CD4-positive, alpha-beta T cell treated with Interleukin-10 for 1 hour (primary cell): ENCODE data around the gene SEMA5A.

ENCODE experiments used
- DNase-seq: peaks from one replicate; pipeline ENCODE4 v3.0.0-alpha.2; 2020

The SEMA5A gene

GRCh38 chr5:9196403-9197227 is 349.3 kb downstream of the SEMA5A start:
- DNase-seq, result no peak

- DNase-seq, result no peak
Observed at GRCh38 chr5:9194509-9194908, 351.4 kb downstream of the SEMA5A start.

- DNase-seq, result no peak
Observed at GRCh38 chr5:9192266-9192665, 353.6 kb downstream of the SEMA5A start.

- DNase-seq, result no peak
Observed at GRCh38 chr5:9189681-9190080, 356.2 kb downstream of the SEMA5A start.

GRCh38 chr5:9188956-9189355 is 356.9 kb downstream of the SEMA5A start:
- no peak for DNase-seq

GRCh38 chr5:9188131-9188530 is 357.7 kb downstream of the SEMA5A start:
- no peak for DNase-seq

- no peak for DNase-seq
Observed at GRCh38 chr5:9187614-9188013, 358.3 kb downstream of the SEMA5A start.

- DNase-seq, result no peak
Observed at GRCh38 chr5:9186069-9186468, 359.8 kb downstream of the SEMA5A start.

GRCh38 chr5:9183992-9184391 is 361.9 kb downstream of the SEMA5A start:
- DNase-seq, result no peak

- no peak for DNase-seq
Observed at GRCh38 chr5:9182899-9183695, 362.8 kb downstream of the SEMA5A start.

GRCh38 chr5:9176641-9177040 is 369.2 kb downstream of the SEMA5A start:
- DNase-seq, result no peak

GRCh38 chr5:9174446-9174845 is 371.4 kb downstream of the SEMA5A start:
- DNase-seq, result no peak

- no peak for DNase-seq
Observed at GRCh38 chr5:9173281-9174048, 372.4 kb downstream of the SEMA5A start.

- no peak for DNase-seq
Observed at GRCh38 chr5:9170026-9170425, 375.8 kb downstream of the SEMA5A start.

- DNase-seq, result no peak
Observed at GRCh38 chr5:9169557-9169902, 376.3 kb downstream of the SEMA5A start.

- DNase-seq, result no peak
Observed at GRCh38 chr5:9168791-9169556, 376.9 kb downstream of the SEMA5A start.

- DNase-seq, result no peak
Observed at GRCh38 chr5:9166202-9167112, 379.4 kb downstream of the SEMA5A start.

- no peak for DNase-seq
Observed at GRCh38 chr5:9165546-9165945, 380.3 kb downstream of the SEMA5A start.

- DNase-seq, result no peak
Observed at GRCh38 chr5:9160747-9161146, 385.1 kb downstream of the SEMA5A start.

GRCh38 chr5:9157811-9158210 is 388.1 kb downstream of the SEMA5A start:
- no peak for DNase-seq

GRCh38 chr5:9157020-9157419 is 388.9 kb downstream of the SEMA5A start:
- no peak for DNase-seq

GRCh38 chr5:9156282-9156681 is 389.6 kb downstream of the SEMA5A start:
- no peak for DNase-seq
